Ovary (tissue), 3 donors: ENCODE measurements around the gene SIPA1L3.

Source experiments
- EP300 ChIP-seq: sonication (generic); formaldehyde crosslinking; IDR thresholded peaks from one replicate; pipeline ENCODE4 v1.6.1; 2017; ENCODE audit warnings: antibody characterized with exemption
- POLR2A ChIP-seq: fragments of 450-650 bp; IDR thresholded peaks from one replicate; pipeline ENCODE4 v1.6.1; 2017; ENCODE audit warnings: antibody characterized with exemption, mild to moderate bottlenecking, moderate library complexity
- TF ChIP-seq, protein P1 (sequence below), 3 donors: fragments of 450-650 bp in 2 of 3; fragments of 200-600 bp in 1 of 3; IDR thresholded peaks; one replicate each; pipeline versions ENCODE4 v1.5.1 to v1.8.0; 2016 to 2022; ENCODE audit warnings: antibody characterized with exemption in 3 of 3, mild to moderate bottlenecking in 1 of 3
- donor health status: DM: no; HTN: no; CAD: no.

DNA sequence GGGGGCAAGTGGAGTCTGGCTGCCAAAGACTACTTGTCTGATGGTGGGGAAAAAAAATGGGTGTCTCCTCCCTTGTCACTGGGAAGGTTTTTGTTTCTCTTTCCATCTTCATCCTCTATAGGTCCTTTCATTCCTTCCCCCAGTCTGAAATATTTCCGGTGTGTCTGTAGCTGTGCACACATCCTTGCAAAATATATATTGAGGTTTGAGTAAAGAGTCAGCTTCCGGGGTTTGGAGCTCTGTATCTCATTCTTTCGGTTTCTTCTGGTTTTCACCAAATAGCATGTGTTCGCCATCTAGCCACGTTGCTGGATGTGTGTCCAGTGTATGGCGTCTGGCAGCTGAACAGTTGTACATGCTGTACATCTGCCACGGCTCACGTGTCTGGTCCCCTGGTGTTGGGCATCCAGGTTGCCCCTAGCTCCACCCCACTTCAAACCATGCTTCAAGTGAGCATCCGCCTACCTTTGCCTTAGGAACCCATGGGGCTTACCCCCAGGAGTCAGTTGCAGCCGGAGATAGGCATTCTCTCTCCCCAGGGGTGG is 142.2 kb downstream of the SIPA1L3 start:
- TF ChIP-seq EP300, result no peak
- TF ChIP-seq, protein P1, sequence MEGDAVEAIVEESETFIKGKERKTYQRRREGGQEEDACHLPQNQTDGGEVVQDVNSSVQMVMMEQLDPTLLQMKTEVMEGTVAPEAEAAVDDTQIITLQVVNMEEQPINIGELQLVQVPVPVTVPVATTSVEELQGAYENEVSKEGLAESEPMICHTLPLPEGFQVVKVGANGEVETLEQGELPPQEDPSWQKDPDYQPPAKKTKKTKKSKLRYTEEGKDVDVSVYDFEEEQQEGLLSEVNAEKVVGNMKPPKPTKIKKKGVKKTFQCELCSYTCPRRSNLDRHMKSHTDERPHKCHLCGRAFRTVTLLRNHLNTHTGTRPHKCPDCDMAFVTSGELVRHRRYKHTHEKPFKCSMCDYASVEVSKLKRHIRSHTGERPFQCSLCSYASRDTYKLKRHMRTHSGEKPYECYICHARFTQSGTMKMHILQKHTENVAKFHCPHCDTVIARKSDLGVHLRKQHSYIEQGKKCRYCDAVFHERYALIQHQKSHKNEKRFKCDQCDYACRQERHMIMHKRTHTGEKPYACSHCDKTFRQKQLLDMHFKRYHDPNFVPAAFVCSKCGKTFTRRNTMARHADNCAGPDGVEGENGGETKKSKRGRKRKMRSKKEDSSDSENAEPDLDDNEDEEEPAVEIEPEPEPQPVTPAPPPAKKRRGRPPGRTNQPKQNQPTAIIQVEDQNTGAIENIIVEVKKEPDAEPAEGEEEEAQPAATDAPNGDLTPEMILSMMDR (IDR thresholded peaks at IDR 0.05), result no peak
- no peak for TF ChIP-seq POLR2A
